Body of pancreas (tissue), 4 donors: ENCODE results near the gene SLC24A3.

Source experiments
- POLR2A ChIP-seq, 3 donors: fragments of 450-650 bp; IDR thresholded peaks; one replicate each; pipeline ENCODE4 v1.6.1; 2016; ENCODE audit warnings: antibody characterized with exemption in 3 of 3, mild to moderate bottlenecking in 2 of 3
- TF ChIP-seq, protein P1 (sequence below), 7 experiments: fragments of 450-650 bp in 4 of 7; fragments of 200-600 bp in 3 of 7; sonication (generic) in 3 of 7; IDR thresholded peaks; one replicate each; pipeline ENCODE4 v1.5.1; 2016 to 2019; ENCODE audit warnings: antibody characterized with exemption in 7 of 7

DNA sequence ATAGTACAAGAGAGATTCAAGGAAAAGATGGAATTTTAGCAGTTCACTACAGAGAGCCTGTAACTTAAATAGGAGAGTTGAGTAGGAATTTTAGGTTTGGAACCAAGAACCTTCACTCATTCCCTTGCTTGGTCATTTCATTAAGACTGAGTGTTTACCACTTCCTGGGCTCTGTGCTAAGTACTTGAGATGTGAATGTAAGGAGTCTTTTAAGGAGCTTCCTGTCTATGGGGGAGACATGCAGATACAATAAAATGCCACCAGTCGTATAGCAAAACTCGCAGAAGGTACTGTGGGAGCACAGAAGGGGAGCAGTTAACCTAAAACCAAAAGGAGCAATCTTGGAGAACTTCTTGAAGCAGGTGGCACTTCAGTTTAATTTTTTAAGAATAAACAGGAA, 204.2 kb downstream of the SLC24A3 start:
- no peak for TF ChIP-seq POLR2A (IDR thresholded peaks at IDR 0.05)
- TF ChIP-seq, protein P1, sequence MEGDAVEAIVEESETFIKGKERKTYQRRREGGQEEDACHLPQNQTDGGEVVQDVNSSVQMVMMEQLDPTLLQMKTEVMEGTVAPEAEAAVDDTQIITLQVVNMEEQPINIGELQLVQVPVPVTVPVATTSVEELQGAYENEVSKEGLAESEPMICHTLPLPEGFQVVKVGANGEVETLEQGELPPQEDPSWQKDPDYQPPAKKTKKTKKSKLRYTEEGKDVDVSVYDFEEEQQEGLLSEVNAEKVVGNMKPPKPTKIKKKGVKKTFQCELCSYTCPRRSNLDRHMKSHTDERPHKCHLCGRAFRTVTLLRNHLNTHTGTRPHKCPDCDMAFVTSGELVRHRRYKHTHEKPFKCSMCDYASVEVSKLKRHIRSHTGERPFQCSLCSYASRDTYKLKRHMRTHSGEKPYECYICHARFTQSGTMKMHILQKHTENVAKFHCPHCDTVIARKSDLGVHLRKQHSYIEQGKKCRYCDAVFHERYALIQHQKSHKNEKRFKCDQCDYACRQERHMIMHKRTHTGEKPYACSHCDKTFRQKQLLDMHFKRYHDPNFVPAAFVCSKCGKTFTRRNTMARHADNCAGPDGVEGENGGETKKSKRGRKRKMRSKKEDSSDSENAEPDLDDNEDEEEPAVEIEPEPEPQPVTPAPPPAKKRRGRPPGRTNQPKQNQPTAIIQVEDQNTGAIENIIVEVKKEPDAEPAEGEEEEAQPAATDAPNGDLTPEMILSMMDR (IDR thresholded peaks at IDR 0.05): no peak
